Measurements from ENCODE around the gene CDH9.

DNA sequence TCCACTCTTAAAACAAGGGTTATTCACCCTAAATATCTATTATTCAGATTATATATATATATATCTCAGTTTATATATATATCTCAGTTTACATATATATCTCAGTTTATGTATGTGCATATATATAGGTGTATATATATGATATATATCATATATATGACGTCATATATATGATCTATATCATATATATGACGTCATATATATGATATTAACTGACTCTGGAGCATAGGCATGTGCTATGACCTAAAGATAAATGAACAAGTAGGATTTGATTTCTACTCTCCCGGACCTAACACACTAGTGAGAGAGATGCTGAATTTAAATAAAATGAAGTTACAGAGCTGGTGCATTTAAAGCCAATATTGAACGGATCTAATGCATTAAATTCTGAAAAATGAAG is 174.3 kb downstream of the CDH9 start:
- TF ChIP-seq, protein P1, sequence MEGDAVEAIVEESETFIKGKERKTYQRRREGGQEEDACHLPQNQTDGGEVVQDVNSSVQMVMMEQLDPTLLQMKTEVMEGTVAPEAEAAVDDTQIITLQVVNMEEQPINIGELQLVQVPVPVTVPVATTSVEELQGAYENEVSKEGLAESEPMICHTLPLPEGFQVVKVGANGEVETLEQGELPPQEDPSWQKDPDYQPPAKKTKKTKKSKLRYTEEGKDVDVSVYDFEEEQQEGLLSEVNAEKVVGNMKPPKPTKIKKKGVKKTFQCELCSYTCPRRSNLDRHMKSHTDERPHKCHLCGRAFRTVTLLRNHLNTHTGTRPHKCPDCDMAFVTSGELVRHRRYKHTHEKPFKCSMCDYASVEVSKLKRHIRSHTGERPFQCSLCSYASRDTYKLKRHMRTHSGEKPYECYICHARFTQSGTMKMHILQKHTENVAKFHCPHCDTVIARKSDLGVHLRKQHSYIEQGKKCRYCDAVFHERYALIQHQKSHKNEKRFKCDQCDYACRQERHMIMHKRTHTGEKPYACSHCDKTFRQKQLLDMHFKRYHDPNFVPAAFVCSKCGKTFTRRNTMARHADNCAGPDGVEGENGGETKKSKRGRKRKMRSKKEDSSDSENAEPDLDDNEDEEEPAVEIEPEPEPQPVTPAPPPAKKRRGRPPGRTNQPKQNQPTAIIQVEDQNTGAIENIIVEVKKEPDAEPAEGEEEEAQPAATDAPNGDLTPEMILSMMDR (IDR thresholded peaks at IDR 0.05; ENCODE audit: insufficient read depth, low read length, poor library complexity, severe bottlenecking) = no peak
- no peak for TF ChIP-seq EZH2phosphoT487 (conservative IDR thresholded peaks at IDR 0.05; ENCODE audit: low read length)

Data from SU-DHL-6 (cell line).